ENCODE measurements around the gene PDGFC. TPM values are rescaled to one million over a fixed set of nuclear protein-coding genes. Genes with fewer than 3 reads are reported as not detected.

PDGFC gene
- total RNA-seq, 1 donor from 2014 or later = 0.64 TPM

- Mint-ChIP-seq H3K27ac (ENCODE audit: unreplicated experiment) (no peak overlapping the region), H3K4me3 (ENCODE audit: unreplicated experiment) (no peak overlapping the region), H3K27me3 (ENCODE audit: unreplicated experiment) (no peaks in the 10 kb centered on the region), H3K36me3 (ENCODE audit: unreplicated experiment) (no peaks in the 10 kb centered on the region), H3K9me3 (ENCODE audit: unreplicated experiment) (no peaks in the 10 kb centered on the region), H3K4me1 (ENCODE audit: low read depth, unreplicated experiment) (no peaks in the 10 kb centered on the region)
- DNase-seq = no peak
- no peak for TF ChIP-seq CTCF (IDR thresholded peaks at IDR 0.05; ENCODE audit: partially characterized antibody, unreplicated experiment)
Measured at GRCh38 chr4:156781852-156782251, 189.7 kb downstream of the PDGFC start.

GRCh38 chr4:156779774-156780173 lies 191.8 kb downstream of the PDGFC start:
- DNase-seq = no peak
- Mint-ChIP-seq H3K27ac (ENCODE audit: unreplicated experiment) (no peak overlapping the region), H3K9me3 (ENCODE audit: unreplicated experiment) (no peaks in the 10 kb centered on the region), H3K27me3 (ENCODE audit: unreplicated experiment) (no peaks in the 10 kb centered on the region), H3K36me3 (ENCODE audit: unreplicated experiment) (no peaks in the 10 kb centered on the region), H3K4me3 (ENCODE audit: unreplicated experiment) (no peak overlapping the region), H3K4me1 (ENCODE audit: low read depth, unreplicated experiment) (no peaks in the 10 kb centered on the region)
- no peak for TF ChIP-seq CTCF (IDR thresholded peaks at IDR 0.05; ENCODE audit: partially characterized antibody, unreplicated experiment)

GRCh38 chr4:156779042-156779441 lies 192.6 kb downstream of the PDGFC start:
- no peaks in the 10 kb centered on the region for H3K27me3 Mint-ChIP-seq (ENCODE audit: unreplicated experiment)
- no peak for TF ChIP-seq CTCF (IDR thresholded peaks at IDR 0.05; ENCODE audit: partially characterized antibody, unreplicated experiment)
- no peak overlapping the region for H3K27ac Mint-ChIP-seq (ENCODE audit: unreplicated experiment)
- DNase-seq = no peak
- H3K4me3 Mint-ChIP-seq (ENCODE audit: unreplicated experiment) = no peak overlapping the region
- no peaks in the 10 kb centered on the region for H3K4me1 Mint-ChIP-seq (ENCODE audit: low read depth, unreplicated experiment)
- no peaks in the 10 kb centered on the region for H3K36me3 Mint-ChIP-seq (ENCODE audit: unreplicated experiment)
- H3K9me3 Mint-ChIP-seq (ENCODE audit: unreplicated experiment) = no peaks in the 10 kb centered on the region

GRCh38 chr4:156778606-156779005 lies 193.0 kb downstream of the PDGFC start:
- TF ChIP-seq CTCF (IDR thresholded peaks at IDR 0.05; ENCODE audit: partially characterized antibody, unreplicated experiment) = no peak
- no peak overlapping the region for H3K27ac Mint-ChIP-seq (ENCODE audit: unreplicated experiment)
- DNase-seq = no peak
- H3K9me3 Mint-ChIP-seq (ENCODE audit: unreplicated experiment) = no peaks in the 10 kb centered on the region
- H3K36me3 Mint-ChIP-seq (ENCODE audit: unreplicated experiment) = no peaks in the 10 kb centered on the region
- no peaks in the 10 kb centered on the region for H3K27me3 Mint-ChIP-seq (ENCODE audit: unreplicated experiment)
- no peak overlapping the region for H3K4me3 Mint-ChIP-seq (ENCODE audit: unreplicated experiment)
- no peaks in the 10 kb centered on the region for H3K4me1 Mint-ChIP-seq (ENCODE audit: low read depth, unreplicated experiment)

- no peak overlapping the region for H3K27ac Mint-ChIP-seq (ENCODE audit: unreplicated experiment)
- H3K9me3 Mint-ChIP-seq (ENCODE audit: unreplicated experiment) = no peaks in the 10 kb centered on the region
- H3K4me3 Mint-ChIP-seq (ENCODE audit: unreplicated experiment) = no peak overlapping the region
- no peaks in the 10 kb centered on the region for H3K27me3 Mint-ChIP-seq (ENCODE audit: unreplicated experiment)
- H3K4me1 Mint-ChIP-seq (ENCODE audit: low read depth, unreplicated experiment) = no peaks in the 10 kb centered on the region
- H3K36me3 Mint-ChIP-seq (ENCODE audit: unreplicated experiment) = no peaks in the 10 kb centered on the region
- TF ChIP-seq CTCF (IDR thresholded peaks at IDR 0.05; ENCODE audit: partially characterized antibody, unreplicated experiment) = no peak
- no peak for DNase-seq
Measured at GRCh38 chr4:156778093-156778492, 193.5 kb downstream of the PDGFC start.

Data from glutamatergic neuron (in vitro differentiated cells).